ENCODE measurements around the gene CTNND2. TPM values are rescaled to one million over a fixed set of nuclear protein-coding genes. Genes with fewer than 3 reads are reported as not detected.

Gene CTNND2
- total RNA-seq, 4 donors from 2014 or later = 1.3 to 2.5 (median 2.1) TPM

GRCh38 chr5:11407556-11408145 is 496.6 kb downstream of the CTNND2 start:
- WGBS = 88% methylated on average over 5 of the region's 5 CpGs

GRCh38 chr5:11400316-11400715 is 503.9 kb downstream of the CTNND2 start:
- H3K36me3 ChIP-seq = no peaks in the 10 kb centered on the region
- 89% methylated on average over 2 of the region's 2 CpGs for WGBS
- H3K27me3 ChIP-seq = no peaks in the 10 kb centered on the region
- TF ChIP-seq POLR2A (IDR thresholded peaks at IDR 0.05; ENCODE audit: low read depth) = no peak
- TF ChIP-seq EP300 (IDR thresholded peaks at IDR 0.05) = no peak
- no peak for TF ChIP-seq CTCF (IDR thresholded peaks at IDR 0.05)
- TF ChIP-seq POLR2AphosphoS5 (IDR thresholded peaks at IDR 0.05) = no peak
- no peak overlapping the region for H3K4me3 ChIP-seq
- H3K27ac ChIP-seq (replicated peaks in 1 of 4) = no peak overlapping the region
- intact Hi-C loops (cut with DNase I) = no loop called here
- no peaks in the 10 kb centered on the region for H3K4me1 ChIP-seq
- no peak for DNase-seq (ENCODE audit: extremely low spot score)
- no peaks in the 10 kb centered on the region for H3K9me3 ChIP-seq

More at GRCh38 chr5:11407556-11408145, 496.6 kb downstream of the CTNND2 start:
- intact Hi-C loops (cut with DNase I) = no loop called here
- Histone ChIP-seq H3K4me3 (no peak overlapping the region), H3K27me3 (no peaks in the 10 kb centered on the region), H3K27ac (replicated peaks in 1 of 4) (no peak overlapping the region), H3K4me1 (no peaks in the 10 kb centered on the region), H3K36me3 (no peaks in the 10 kb centered on the region), H3K9me3 (no peaks in the 10 kb centered on the region)
- no peak for TF ChIP-seq EP300 (IDR thresholded peaks at IDR 0.05)
- no peak for TF ChIP-seq POLR2AphosphoS5 (IDR thresholded peaks at IDR 0.05)
- no peak for TF ChIP-seq CTCF (IDR thresholded peaks at IDR 0.05)
- TF ChIP-seq POLR2A (IDR thresholded peaks at IDR 0.05; ENCODE audit: low read depth) = no peak
- DNase-seq (ENCODE audit: extremely low spot score) = peak; percentile 68

GRCh38 chr5:11398728-11399127 is 505.5 kb downstream of the CTNND2 start:
- no peak for TF ChIP-seq EP300 (IDR thresholded peaks at IDR 0.05)
- TF ChIP-seq POLR2A (IDR thresholded peaks at IDR 0.05; ENCODE audit: low read depth) = no peak
- no peak for TF ChIP-seq CTCF (IDR thresholded peaks at IDR 0.05)
- no peak for TF ChIP-seq POLR2AphosphoS5 (IDR thresholded peaks at IDR 0.05)
- DNase-seq (ENCODE audit: extremely low spot score) = no peak
- Histone ChIP-seq H3K36me3 (no peaks in the 10 kb centered on the region), H3K27me3 (no peaks in the 10 kb centered on the region), H3K4me3 (no peak overlapping the region), H3K27ac (replicated peaks in 1 of 4) (no peak overlapping the region), H3K4me1 (no peaks in the 10 kb centered on the region), H3K9me3 (no peaks in the 10 kb centered on the region)
- intact Hi-C loops (cut with DNase I) = no loop called here
- WGBS = 87% methylated on average over 3 of the region's 3 CpGs

GRCh38 chr5:11397549-11397948 is 506.7 kb downstream of the CTNND2 start:
- Histone ChIP-seq H3K27ac (replicated peaks in 1 of 4) (no peak overlapping the region), H3K9me3 (no peaks in the 10 kb centered on the region), H3K4me3 (no peak overlapping the region), H3K36me3 (no peaks in the 10 kb centered on the region), H3K4me1 (no peaks in the 10 kb centered on the region), H3K27me3 (no peaks in the 10 kb centered on the region)
- 85% methylated on average over 8 of the region's 8 CpGs for WGBS
- DNase-seq (ENCODE audit: extremely low spot score) = no peak
- TF ChIP-seq POLR2A (IDR thresholded peaks at IDR 0.05; ENCODE audit: low read depth) (no peak), CTCF (IDR thresholded peaks at IDR 0.05) (no peak), POLR2AphosphoS5 (IDR thresholded peaks at IDR 0.05) (no peak), EP300 (IDR thresholded peaks at IDR 0.05) (no peak)
- intact Hi-C loops (cut with DNase I) = no loop called here

GRCh38 chr5:11396917-11397316 is 507.3 kb downstream of the CTNND2 start:
- Histone ChIP-seq H3K36me3 (no peaks in the 10 kb centered on the region), H3K4me3 (no peak overlapping the region), H3K27me3 (no peaks in the 10 kb centered on the region), H3K9me3 (no peaks in the 10 kb centered on the region), H3K4me1 (no peaks in the 10 kb centered on the region), H3K27ac (replicated peaks in 1 of 4) (no peak overlapping the region)
- intact Hi-C loops (cut with DNase I) = no loop called here
- TF ChIP-seq POLR2A (IDR thresholded peaks at IDR 0.05; ENCODE audit: low read depth) = no peak
- no peak for TF ChIP-seq POLR2AphosphoS5 (IDR thresholded peaks at IDR 0.05)
- no peak for TF ChIP-seq CTCF (IDR thresholded peaks at IDR 0.05)
- no peak for TF ChIP-seq EP300 (IDR thresholded peaks at IDR 0.05)
- 41% methylated on average over 3 of the region's 5 CpGs for WGBS
- DNase-seq (ENCODE audit: extremely low spot score) = no peak

Measured in esophagus muscularis mucosa (tissue), 4 donors.